ENCODE measurements around the gene KAT7.

KAT7 gene

GRCh38 chr17:49878931-49879904 lies 90.7 kb downstream of the KAT7 start:
- TF ChIP-seq, protein P1, sequence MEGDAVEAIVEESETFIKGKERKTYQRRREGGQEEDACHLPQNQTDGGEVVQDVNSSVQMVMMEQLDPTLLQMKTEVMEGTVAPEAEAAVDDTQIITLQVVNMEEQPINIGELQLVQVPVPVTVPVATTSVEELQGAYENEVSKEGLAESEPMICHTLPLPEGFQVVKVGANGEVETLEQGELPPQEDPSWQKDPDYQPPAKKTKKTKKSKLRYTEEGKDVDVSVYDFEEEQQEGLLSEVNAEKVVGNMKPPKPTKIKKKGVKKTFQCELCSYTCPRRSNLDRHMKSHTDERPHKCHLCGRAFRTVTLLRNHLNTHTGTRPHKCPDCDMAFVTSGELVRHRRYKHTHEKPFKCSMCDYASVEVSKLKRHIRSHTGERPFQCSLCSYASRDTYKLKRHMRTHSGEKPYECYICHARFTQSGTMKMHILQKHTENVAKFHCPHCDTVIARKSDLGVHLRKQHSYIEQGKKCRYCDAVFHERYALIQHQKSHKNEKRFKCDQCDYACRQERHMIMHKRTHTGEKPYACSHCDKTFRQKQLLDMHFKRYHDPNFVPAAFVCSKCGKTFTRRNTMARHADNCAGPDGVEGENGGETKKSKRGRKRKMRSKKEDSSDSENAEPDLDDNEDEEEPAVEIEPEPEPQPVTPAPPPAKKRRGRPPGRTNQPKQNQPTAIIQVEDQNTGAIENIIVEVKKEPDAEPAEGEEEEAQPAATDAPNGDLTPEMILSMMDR (IDR thresholded peaks at IDR 0.05; ENCODE audit: borderline replicate concordance, insufficient read depth, low read depth, low read length): no peak
- H3K4me3 ChIP-seq (ENCODE audit: low read depth, low read length): no peak overlapping the region

DNA sequence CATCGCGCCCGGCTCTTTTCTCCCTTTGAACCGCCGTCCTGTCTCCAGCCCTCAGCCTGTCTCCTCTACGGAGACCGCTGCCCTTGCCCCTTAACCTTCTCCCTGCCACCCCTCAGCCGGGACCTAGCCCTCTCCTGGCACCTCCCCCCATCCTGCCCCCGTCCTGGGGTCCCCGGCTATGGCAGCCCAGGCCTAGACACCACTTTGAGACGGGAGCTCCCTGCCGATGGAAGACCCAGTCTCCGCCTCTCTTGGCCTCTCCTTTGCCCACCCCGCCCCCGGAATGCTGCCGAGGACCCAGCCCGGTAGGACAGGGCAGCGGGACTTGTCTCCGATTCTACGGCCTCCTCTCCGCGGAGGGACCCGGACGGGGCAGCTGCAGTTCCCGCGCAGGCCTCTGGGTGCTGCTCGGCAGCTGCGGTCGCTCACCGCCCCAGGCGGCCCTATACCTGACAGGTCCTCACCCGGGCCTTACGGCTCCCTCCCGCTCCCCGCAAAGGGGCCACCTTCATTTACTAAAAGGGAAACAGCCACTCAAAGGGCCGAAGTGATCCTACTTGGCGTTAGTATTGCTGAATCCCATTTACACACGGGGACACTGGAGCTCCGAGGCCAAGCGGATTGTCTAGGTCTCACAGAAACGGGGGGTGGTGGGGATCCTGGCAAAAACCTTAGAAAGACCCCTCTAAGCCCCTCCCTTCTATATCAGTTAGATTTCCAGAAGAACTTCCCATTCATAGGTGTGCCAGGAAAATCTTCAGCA lies 92.0 kb downstream of the KAT7 start:
- H3K4me3 ChIP-seq (ENCODE audit: low read depth, low read length): no peak overlapping the region

DNA sequence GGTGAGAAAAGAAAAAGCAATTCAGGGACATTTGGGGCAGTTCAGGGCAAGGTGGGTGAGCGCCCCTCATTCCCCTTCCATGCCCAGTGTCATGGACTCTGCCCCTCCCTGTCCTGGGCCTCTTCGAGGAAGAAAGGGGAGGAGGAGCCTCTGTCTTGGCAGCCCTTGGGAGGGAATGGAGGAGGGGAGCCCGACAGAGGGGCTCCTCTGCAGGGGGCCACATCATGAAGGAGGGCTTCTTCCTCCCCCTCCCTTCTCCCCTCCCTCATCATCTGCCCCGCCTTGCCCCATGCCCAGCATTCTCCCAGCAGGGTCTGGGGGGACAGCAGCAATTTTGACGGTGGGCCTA lies 92.5 kb downstream of the KAT7 start:
- no peak overlapping the region for H3K4me3 ChIP-seq (ENCODE audit: low read depth, low read length)
- TF ChIP-seq, protein P1 (IDR thresholded peaks at IDR 0.05; ENCODE audit: borderline replicate concordance, insufficient read depth, low read depth, low read length): no peak

More for the DNA sequence above, 92.0 kb downstream of the KAT7 start:
- TF ChIP-seq, protein P1 (IDR thresholded peaks at IDR 0.05; ENCODE audit: borderline replicate concordance, insufficient read depth, low read depth, low read length): peak; percentile 98

DNA sequence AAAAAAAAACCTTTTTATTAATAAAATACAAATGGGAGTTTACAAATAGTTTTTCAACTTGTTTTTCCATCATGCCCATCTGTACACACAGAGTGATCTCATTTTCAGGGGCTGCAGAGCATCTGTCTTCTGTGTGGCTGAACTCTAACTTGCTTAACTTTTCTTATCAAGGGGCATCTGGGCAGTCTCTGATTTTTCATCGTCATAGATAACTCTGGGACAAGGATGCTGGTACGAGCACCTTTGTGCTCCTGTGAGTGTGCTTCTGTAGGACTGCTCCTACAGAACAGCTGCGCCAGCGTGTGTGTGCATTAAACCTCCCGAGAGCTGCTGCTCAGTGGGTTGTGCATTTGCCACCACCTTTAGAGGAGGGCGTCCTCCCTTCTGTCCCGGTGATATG lies 94.0 kb downstream of the KAT7 start:
- H3K4me3 ChIP-seq (ENCODE audit: low read depth, low read length): no peak overlapping the region
- TF ChIP-seq, protein P1 (IDR thresholded peaks at IDR 0.05; ENCODE audit: borderline replicate concordance, insufficient read depth, low read depth, low read length): no peak
